Lower leg skin (tissue), 4 donors: ENCODE data around the gene TAF11. TPM values are rescaled to one million over a fixed set of nuclear protein-coding genes. Genes with fewer than 3 reads are reported as not detected.

Experiments used
- DNase-seq, 2 donors: peaks; one replicate each; pipeline ENCODE4 v3.0.0-alpha.2; 2019; ENCODE audit warnings: low spot score in 2 of 2
- H3K4me3 ChIP-seq: fragments of 200-600 bp; sonication (generic); 2 replicates; pipeline ENCODE4 v1.5.1; 2017; ENCODE audit warnings: mild to moderate bottlenecking, low read depth; ENCODE audit not compliant: poor library complexity, severe bottlenecking
- POLR2A ChIP-seq, 2 donors: fragments of 450-650 bp; IDR thresholded peaks; one replicate each; pipeline ENCODE4 v1.6.1; 2016 to 2017; ENCODE audit warnings: antibody characterized with exemption in 2 of 2, mild to moderate bottlenecking in 1 of 2, moderate library complexity in 1 of 2
- WGBS, 2 donors: methylation state at CpG; one replicate each; pipeline ENCODE4 v1.1.5; 2018; 5-methylcytosine and 5-hydroxymethylcytosine counted together
- intact Hi-C: fragments of 100-400 bp; cut with DNase I; formaldehyde crosslinking; loops from one replicate; pipeline ENCODE4 v1.15.0; 2023; ENCODE audit warnings: low total_unique reads
- total RNA-seq, 4 donors: library from RNA; depleted of rRNA; stranded (reverse); fragments of >200 nt; gene quantifications; one replicate each; pipeline ENCODE4 v1.1.0, GENCODE V29; 2016
- TF ChIP-seq, protein P1 (sequence below), 3 donors: fragments of 450-650 bp; IDR thresholded peaks; one replicate each; pipeline ENCODE4 v1.5.1; 2016; ENCODE audit warnings: antibody characterized with exemption in 3 of 3, mild to moderate bottlenecking in 3 of 3, moderate library complexity in 2 of 3

Gene TAF11
- total RNA-seq, 4 donors from 2014 or later: 14.5 to 23.1 (median 18.1) TPM

DNA sequence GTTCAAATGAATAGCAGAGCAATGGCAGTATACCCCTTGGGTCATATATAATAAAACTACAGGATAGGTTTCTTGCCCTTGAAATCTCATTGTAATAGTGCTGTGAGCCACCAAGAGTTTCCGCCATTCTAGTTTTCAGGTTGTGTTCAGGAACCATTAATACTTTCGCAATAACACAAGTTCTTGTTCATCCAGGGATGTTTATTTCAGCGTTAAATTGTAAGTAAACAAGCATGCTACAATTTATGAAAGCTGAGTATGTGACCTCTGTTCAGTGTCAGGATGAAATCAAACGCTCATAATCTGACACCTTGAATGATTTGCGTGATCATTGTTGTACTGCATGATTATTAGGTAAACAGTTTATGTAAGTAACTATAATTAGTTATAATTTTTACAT is 24.0 kb upstream of the TAF11 start:
- intact Hi-C loops: no loop called here
- no peak overlapping the region for H3K4me3 ChIP-seq
- WGBS, 2 donors: 94 to 95% methylated on average over 5 of the region's 5 CpGs
- no peak for DNase-seq
- TF ChIP-seq, protein P1, sequence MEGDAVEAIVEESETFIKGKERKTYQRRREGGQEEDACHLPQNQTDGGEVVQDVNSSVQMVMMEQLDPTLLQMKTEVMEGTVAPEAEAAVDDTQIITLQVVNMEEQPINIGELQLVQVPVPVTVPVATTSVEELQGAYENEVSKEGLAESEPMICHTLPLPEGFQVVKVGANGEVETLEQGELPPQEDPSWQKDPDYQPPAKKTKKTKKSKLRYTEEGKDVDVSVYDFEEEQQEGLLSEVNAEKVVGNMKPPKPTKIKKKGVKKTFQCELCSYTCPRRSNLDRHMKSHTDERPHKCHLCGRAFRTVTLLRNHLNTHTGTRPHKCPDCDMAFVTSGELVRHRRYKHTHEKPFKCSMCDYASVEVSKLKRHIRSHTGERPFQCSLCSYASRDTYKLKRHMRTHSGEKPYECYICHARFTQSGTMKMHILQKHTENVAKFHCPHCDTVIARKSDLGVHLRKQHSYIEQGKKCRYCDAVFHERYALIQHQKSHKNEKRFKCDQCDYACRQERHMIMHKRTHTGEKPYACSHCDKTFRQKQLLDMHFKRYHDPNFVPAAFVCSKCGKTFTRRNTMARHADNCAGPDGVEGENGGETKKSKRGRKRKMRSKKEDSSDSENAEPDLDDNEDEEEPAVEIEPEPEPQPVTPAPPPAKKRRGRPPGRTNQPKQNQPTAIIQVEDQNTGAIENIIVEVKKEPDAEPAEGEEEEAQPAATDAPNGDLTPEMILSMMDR (IDR thresholded peaks at IDR 0.05): no peak
- TF ChIP-seq POLR2A (IDR thresholded peaks at IDR 0.05): no peak

DNA sequence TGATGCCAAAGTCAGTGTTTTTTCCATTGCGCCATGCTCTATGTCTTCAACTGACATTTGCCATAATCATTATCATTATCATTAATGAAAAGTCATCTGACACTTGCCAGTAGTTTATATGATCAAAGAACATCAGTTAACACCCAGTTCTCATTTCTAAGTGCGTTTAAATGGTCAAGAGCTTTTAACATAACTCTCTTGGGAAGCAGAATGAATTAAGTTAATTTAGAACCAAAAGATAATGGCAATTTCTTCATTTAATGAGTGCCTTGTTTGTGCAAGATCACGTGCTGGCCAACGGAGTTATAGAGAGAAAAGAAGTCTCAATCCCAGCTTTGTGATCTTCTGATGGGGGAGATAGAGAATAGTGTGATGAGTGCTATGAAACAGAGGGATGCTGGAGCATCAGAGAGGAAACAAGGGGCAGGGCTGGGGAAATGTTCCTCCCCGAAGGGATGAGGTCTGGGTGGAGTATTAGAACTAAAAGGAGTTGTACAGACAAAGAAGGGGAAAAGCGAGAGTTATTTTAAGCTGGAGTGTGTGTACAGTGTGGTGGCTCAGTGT is 21.6 kb upstream of the TAF11 start:
- 82 to 88% methylated on average over 6 of the region's 6 CpGs for WGBS, 2 donors
- no peak for DNase-seq
- no peak overlapping the region for H3K4me3 ChIP-seq
- intact Hi-C loops: no loop called here
- TF ChIP-seq, protein P1 (IDR thresholded peaks at IDR 0.05): no peak
- no peak for TF ChIP-seq POLR2A (IDR thresholded peaks at IDR 0.05)

DNA sequence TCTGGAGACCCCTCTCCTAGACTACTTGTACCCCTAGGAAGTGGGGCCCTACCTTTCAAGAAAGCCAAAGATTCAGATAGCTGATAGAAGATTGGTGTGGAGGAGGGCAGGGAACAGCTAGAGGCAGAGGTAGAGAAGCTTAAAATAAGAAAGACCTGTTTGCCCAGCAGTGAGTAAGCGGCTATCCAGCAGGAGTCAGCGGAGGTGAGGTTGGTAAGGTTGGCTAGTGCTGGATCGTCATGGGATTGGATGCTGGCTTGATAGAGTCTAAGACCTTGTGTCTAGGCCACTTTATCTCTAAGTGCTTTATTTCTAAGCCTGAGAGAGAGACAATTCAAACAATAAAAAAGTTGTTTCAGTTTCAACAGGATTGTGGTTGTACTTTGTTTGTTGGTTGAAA is 20.4 kb upstream of the TAF11 start:
- DNase-seq: no peak
- 88 to 92% methylated on average over 3 of the region's 3 CpGs for WGBS, 2 donors
- TF ChIP-seq, protein P1 (IDR thresholded peaks at IDR 0.05): no peak
- no peak for TF ChIP-seq POLR2A (IDR thresholded peaks at IDR 0.05)
- intact Hi-C loops: no loop called here
- H3K4me3 ChIP-seq: no peak overlapping the region

DNA sequence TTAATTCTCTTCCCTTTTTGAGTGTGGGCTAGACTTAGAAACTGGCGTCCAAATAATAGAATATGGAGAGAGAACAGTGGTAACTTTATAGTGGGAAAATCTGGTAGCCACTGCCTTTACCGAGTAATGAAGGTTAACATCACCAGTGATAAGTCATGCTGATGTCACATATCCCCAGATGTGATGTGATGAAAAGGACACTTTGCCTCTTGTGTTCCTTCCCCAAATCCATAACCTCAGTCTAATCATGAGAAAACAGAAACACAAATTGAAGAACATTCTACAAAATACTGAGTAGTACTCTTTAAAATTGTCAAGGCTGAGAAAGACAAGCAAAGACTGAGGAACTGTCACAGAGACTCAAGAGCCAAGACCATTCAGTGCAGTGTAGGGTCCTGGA is 19.0 kb upstream of the TAF11 start:
- DNase-seq: no peak
- intact Hi-C loops: no loop called here
- WGBS, 2 donors: 93 to 96% methylated on average over 2 of the region's 2 CpGs
- no peak overlapping the region for H3K4me3 ChIP-seq
- no peak for TF ChIP-seq POLR2A (IDR thresholded peaks at IDR 0.05)
- TF ChIP-seq, protein P1 (IDR thresholded peaks at IDR 0.05): no peak

DNA sequence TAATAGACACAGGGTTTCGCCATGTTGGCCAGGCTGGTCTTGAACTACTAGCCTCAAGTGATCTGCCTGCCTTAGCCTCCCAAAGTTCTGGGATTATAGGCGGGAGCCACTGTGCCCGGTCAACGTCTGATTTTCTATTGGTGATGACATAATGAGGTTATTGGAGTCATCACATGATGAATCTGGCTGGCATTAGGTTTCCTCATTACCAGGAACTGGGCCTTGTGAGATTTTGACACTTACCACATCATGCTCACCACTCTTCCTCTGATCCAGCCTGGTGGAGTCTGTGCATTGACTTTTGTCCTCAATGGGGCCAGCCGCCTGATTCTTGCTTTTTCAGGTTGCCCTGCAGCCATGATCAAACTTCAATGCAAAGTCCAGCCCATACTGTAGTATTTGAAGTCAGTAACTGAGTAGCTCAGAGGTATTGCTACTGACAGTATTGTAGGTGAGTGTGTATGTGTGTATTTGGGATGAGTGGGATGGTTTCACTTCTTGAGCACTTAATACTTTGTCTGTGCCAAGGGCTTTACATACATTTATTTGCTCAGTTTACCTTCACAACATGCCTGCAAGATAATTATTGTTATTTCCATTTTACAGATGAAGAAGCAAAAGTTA is 17.3 kb upstream of the TAF11 start:
- H3K4me3 ChIP-seq: no peak overlapping the region
- intact Hi-C loops: no loop called here
- DNase-seq: no peak
- WGBS, 2 donors: 82 to 91% methylated on average over 5 of the region's 5 CpGs
- TF ChIP-seq POLR2A (IDR thresholded peaks at IDR 0.05): no peak
- TF ChIP-seq, protein P1 (IDR thresholded peaks at IDR 0.05): no peak

DNA sequence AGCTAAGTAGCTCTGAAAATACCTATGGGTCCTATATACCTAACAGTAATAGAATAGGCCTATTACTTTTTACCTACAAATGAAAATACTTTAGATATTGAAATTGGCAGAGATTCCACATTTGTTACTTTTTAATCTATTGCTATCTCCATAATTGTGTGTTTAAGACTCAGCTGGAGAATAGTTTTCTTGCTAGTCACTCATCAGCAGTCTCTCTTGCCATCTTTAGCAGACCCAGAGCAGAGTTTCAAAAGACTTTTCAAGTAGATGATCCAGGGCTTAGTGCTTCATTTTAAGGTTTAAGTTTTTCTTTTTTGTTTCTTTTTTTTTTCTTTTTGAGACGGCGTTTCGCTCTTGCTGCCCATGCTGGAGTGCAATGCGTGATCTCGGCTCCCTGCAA is 14.1 kb upstream of the TAF11 start:
- WGBS, 2 donors: 91% methylated on average over 5 of the region's 5 CpGs
- no peak for TF ChIP-seq POLR2A (IDR thresholded peaks at IDR 0.05)
- TF ChIP-seq, protein P1 (IDR thresholded peaks at IDR 0.05): no peak
- H3K4me3 ChIP-seq: no peak overlapping the region
- intact Hi-C loops: no loop called here
- DNase-seq: no peak
